ENCODE data around the gene SYT17.

The SYT17 gene

GRCh38 chr16:19173649-19174383 lies 5.8 kb downstream of the SYT17 start:
- H3K36me3 ChIP-seq (ENCODE audit: insufficient read depth, insufficient read length, low read length) = peaks cover 6% of the 10 kb centered on the region
- peaks cover 9% of the 10 kb centered on the region for H3K27me3 ChIP-seq (ENCODE audit: insufficient read depth, insufficient read length)
- H3K9me3 ChIP-seq (ENCODE audit: insufficient read depth, low read length) = no peaks in the 10 kb centered on the region
- TF ChIP-seq SUZ12 (IDR thresholded peaks at IDR 0.05; ENCODE audit: extremely low read depth, insufficient read depth, insufficient read length) = no peak
- no peak for TF ChIP-seq YY1 (IDR thresholded peaks at IDR 0.05; ENCODE audit: insufficient read depth, insufficient read length)
- TF ChIP-seq ZNF274 (IDR thresholded peaks at IDR 0.05; ENCODE audit: low read depth, low read length) = no peak
- no peak overlapping the region for H3K9ac ChIP-seq (ENCODE audit: insufficient read length, low read depth)
- no peak overlapping the region for H3K4me3 ChIP-seq (ENCODE audit: insufficient read length, low read depth)
- no peaks in the 10 kb centered on the region for H3K4me1 ChIP-seq (ENCODE audit: insufficient read depth, insufficient read length)
- DNase-seq (ENCODE audit: low read depth, low spot score) = no peak

DNA sequence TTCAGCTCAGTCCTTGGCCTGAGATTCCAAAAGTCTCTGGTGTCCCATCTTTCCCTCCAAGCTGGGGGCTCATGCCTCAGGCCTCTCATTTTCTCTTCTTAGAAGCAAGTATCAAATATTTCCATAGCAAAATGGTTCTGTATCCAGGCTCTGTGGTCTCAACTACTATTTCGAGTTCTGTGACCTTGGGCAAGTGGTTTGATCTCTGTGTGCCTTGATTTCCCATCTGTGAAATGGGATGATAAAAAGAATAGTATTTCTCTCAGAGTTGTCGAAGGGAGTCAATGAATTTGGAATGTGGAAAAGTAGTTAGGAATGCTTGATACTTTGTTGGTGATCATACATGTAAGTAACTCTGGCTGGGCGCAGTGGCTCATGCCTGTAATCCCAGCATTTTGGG lies 6.4 kb downstream of the SYT17 start:
- H3K9me3 ChIP-seq (ENCODE audit: insufficient read depth, low read length) = no peaks in the 10 kb centered on the region
- TF ChIP-seq ZNF274 (IDR thresholded peaks at IDR 0.05; ENCODE audit: low read depth, low read length) (no peak), SUZ12 (IDR thresholded peaks at IDR 0.05; ENCODE audit: extremely low read depth, insufficient read depth, insufficient read length) (no peak), YY1 (IDR thresholded peaks at IDR 0.05; ENCODE audit: insufficient read depth, insufficient read length) (no peak)
- H3K4me3 ChIP-seq (ENCODE audit: insufficient read length, low read depth) = no peak overlapping the region
- DNase-seq (ENCODE audit: low read depth, low spot score) = no peak
- no peaks in the 10 kb centered on the region for H3K4me1 ChIP-seq (ENCODE audit: insufficient read depth, insufficient read length)
- peaks cover 6% of the 10 kb centered on the region for H3K36me3 ChIP-seq (ENCODE audit: insufficient read depth, insufficient read length, low read length)
- no peak overlapping the region for H3K9ac ChIP-seq (ENCODE audit: insufficient read length, low read depth)
- peaks cover 6% of the 10 kb centered on the region for H3K27me3 ChIP-seq (ENCODE audit: insufficient read depth, insufficient read length)

DNA sequence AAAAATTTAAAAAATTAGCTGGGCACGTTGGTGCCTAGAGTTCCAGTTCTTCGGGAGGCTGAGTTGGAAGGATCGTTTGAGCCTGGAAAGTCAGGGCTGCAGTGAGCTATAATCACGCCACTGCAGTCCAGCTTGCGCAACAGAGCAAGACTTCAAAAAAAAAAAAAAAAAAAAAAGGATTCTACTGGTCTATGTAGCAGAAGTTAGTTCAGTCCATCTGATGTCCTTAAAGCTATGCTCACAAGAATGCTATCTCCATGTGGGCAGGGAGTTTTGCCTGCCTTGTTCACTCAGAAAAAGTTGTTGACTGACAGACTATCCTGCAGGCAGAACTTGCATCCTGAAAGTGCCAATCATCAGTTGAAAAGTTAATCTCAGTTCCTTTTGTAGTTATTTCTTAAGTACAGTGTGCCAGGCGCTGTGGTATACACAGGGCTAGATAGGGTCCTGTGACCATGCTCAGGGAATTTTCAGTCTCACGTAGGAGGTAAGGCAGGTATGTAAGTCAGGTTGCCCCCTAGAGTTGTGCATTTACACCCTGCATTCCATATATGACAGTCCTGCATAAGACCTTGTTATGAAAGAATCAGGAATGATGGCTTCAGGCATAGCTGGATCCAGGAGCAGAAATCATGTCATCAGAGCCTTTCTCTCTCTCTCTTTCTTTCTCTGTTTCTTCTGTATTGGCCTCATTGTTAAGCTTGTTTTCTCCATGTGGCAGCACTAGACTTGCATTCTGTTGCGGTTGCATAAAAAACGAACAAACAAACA lies 7.6 kb downstream of the SYT17 start:
- Histone ChIP-seq H3K36me3 (ENCODE audit: insufficient read depth, insufficient read length, low read length) (peaks cover 10% of the 10 kb centered on the region), H3K4me3 (ENCODE audit: insufficient read length, low read depth) (no peak overlapping the region), H3K4me1 (ENCODE audit: insufficient read depth, insufficient read length) (no peaks in the 10 kb centered on the region), H3K27me3 (ENCODE audit: insufficient read depth, insufficient read length) (no peaks in the 10 kb centered on the region), H3K9me3 (ENCODE audit: insufficient read depth, low read length) (no peaks in the 10 kb centered on the region), H3K9ac (ENCODE audit: insufficient read length, low read depth) (no peak overlapping the region)
- TF ChIP-seq SUZ12 (IDR thresholded peaks at IDR 0.05; ENCODE audit: extremely low read depth, insufficient read depth, insufficient read length) (no peak), YY1 (IDR thresholded peaks at IDR 0.05; ENCODE audit: insufficient read depth, insufficient read length) (no peak), ZNF274 (IDR thresholded peaks at IDR 0.05; ENCODE audit: low read depth, low read length) (no peak)
- DNase-seq (ENCODE audit: low read depth, low spot score) = no peak

DNA sequence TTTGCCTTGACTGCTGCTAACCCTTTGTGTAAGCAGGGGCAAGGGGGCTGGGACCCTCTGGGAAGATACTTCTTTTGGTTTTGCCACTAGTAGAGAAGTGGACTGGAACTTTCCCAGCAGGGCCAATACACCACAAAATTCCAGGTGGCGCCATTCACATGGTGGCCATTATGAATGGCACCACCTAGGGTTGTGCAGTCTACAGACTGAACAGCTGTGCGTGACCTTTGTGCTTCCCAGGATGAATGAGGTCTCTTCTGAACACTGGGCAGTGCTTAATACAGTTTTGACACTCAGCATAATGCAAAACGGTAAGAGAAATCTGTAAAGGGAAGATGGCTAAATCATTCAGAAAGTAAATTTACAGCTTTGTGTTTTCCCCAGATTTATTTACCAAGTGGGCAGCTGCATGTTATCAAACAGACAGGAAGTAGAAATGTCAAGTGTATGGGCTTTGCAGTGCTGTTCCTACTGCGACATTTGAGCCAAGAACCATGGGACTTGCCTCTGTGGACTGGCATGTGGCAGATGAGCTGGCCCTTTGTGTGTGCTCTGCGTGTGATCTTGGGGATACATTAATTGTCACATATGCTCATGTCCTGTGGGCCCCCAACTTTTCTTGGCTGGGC lies 9.2 kb downstream of the SYT17 start:
- H3K27me3 ChIP-seq (ENCODE audit: insufficient read depth, insufficient read length) = no peaks in the 10 kb centered on the region
- TF ChIP-seq YY1 (IDR thresholded peaks at IDR 0.05; ENCODE audit: insufficient read depth, insufficient read length) (no peak), ZNF274 (IDR thresholded peaks at IDR 0.05; ENCODE audit: low read depth, low read length) (no peak), SUZ12 (IDR thresholded peaks at IDR 0.05; ENCODE audit: extremely low read depth, insufficient read depth, insufficient read length) (no peak)
- H3K4me3 ChIP-seq (ENCODE audit: insufficient read length, low read depth) = no peak overlapping the region
- no peak overlapping the region for H3K9ac ChIP-seq (ENCODE audit: insufficient read length, low read depth)
- H3K36me3 ChIP-seq (ENCODE audit: insufficient read depth, insufficient read length, low read length) = peaks cover 15% of the 10 kb centered on the region
- DNase-seq (ENCODE audit: low read depth, low spot score) = no peak
- H3K9me3 ChIP-seq (ENCODE audit: insufficient read depth, low read length) = no peaks in the 10 kb centered on the region
- no peaks in the 10 kb centered on the region for H3K4me1 ChIP-seq (ENCODE audit: insufficient read depth, insufficient read length)

DNA sequence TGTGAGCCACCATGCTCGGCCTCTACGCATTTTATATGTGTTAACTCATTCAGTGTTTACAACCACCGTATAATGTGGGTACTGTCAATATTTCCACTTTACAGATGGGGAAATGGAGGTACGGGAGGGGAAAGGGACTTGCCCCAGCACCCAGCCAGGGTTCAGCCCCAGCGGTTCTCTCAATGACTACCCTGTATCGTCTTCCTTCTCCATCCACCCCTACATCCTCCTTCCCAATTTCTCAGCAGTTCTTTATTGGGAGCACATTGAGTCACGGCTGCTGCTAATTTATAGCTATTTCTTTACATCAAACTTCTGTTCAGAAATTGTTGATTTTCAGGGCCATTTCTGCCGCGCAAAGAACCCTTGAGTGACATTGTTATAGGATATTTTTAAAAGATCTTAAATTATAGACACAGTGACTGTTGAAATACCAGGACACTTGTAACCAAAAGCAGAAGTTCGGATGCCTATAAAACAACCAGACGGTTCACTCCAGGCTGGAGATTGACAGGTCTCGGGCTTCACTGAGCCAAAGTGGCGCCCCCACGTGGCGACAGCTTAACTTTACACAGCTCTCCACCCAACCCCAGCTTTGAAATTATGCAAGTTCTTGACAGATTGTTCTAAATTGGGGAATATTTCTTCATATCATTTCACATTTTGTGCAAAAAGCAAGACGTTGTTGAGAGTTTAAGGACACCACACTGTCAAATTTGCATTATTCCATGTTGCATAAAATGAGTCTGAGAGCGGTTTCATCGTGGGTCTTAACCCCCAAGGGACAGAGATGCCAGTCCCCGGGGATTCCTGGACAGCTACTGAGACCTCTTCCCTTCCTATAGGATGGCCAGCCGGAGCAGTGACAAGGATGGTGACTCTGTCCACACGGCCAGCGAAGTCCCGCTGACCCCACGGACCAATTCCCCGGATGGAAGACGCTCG lies 11.8 kb downstream of the SYT17 start:
- TF ChIP-seq ZNF274 (IDR thresholded peaks at IDR 0.05; ENCODE audit: low read depth, low read length) (no peak), YY1 (IDR thresholded peaks at IDR 0.05; ENCODE audit: insufficient read depth, insufficient read length) (no peak), SUZ12 (IDR thresholded peaks at IDR 0.05; ENCODE audit: extremely low read depth, insufficient read depth, insufficient read length) (no peak)
- Histone ChIP-seq H3K27me3 (ENCODE audit: insufficient read depth, insufficient read length) (no peaks in the 10 kb centered on the region), H3K36me3 (ENCODE audit: insufficient read depth, insufficient read length, low read length) (peaks cover 23% of the 10 kb centered on the region), H3K4me3 (ENCODE audit: insufficient read length, low read depth) (no peak overlapping the region), H3K9me3 (ENCODE audit: insufficient read depth, low read length) (no peaks in the 10 kb centered on the region), H3K4me1 (ENCODE audit: insufficient read depth, insufficient read length) (peaks cover 2% of the 10 kb centered on the region), H3K9ac (ENCODE audit: insufficient read length, low read depth) (no peak overlapping the region)
- peak; percentile 48 for DNase-seq (ENCODE audit: low read depth, low spot score)

GRCh38 chr16:19180741-19181140 lies 12.7 kb downstream of the SYT17 start:
- Histone ChIP-seq H3K9me3 (ENCODE audit: insufficient read depth, low read length) (no peaks in the 10 kb centered on the region), H3K27me3 (ENCODE audit: insufficient read depth, insufficient read length) (no peaks in the 10 kb centered on the region), H3K4me1 (ENCODE audit: insufficient read depth, insufficient read length) (peaks cover 6% of the 10 kb centered on the region), H3K36me3 (ENCODE audit: insufficient read depth, insufficient read length, low read length) (peaks cover 26% of the 10 kb centered on the region), H3K4me3 (ENCODE audit: insufficient read length, low read depth) (no peak overlapping the region), H3K9ac (ENCODE audit: insufficient read length, low read depth) (no peak overlapping the region)
- no peak for DNase-seq (ENCODE audit: low read depth, low spot score)
- TF ChIP-seq ZNF274 (IDR thresholded peaks at IDR 0.05; ENCODE audit: low read depth, low read length) = no peak
- TF ChIP-seq SUZ12 (IDR thresholded peaks at IDR 0.05; ENCODE audit: extremely low read depth, insufficient read depth, insufficient read length) = no peak
- no peak for TF ChIP-seq YY1 (IDR thresholded peaks at IDR 0.05; ENCODE audit: insufficient read depth, insufficient read length)
